Occipital lobe (tissue), 2 donors: ENCODE measurements around the gene BRD3. TPM values are rescaled to one million over a fixed set of nuclear protein-coding genes. Genes with fewer than 3 reads are reported as not detected.
A peak's percentile ranks its signal among the peaks of the same experiment; 100 is the strongest.

ENCODE experiments used
- DNase-seq: peaks from one replicate; lab custom pipeline; 2025; lab: John Stamatoyannopoulos, UW
- total RNA-seq: library from RNA; depleted of rRNA; stranded (reverse); fragments of >200 nt; gene quantifications from one replicate; pipeline ENCODE4 v1.2.3, GENCODE V29; 2014

Gene BRD3
- total RNA-seq, 1 donor from 2014 or later: 27.6 TPM

DNA sequence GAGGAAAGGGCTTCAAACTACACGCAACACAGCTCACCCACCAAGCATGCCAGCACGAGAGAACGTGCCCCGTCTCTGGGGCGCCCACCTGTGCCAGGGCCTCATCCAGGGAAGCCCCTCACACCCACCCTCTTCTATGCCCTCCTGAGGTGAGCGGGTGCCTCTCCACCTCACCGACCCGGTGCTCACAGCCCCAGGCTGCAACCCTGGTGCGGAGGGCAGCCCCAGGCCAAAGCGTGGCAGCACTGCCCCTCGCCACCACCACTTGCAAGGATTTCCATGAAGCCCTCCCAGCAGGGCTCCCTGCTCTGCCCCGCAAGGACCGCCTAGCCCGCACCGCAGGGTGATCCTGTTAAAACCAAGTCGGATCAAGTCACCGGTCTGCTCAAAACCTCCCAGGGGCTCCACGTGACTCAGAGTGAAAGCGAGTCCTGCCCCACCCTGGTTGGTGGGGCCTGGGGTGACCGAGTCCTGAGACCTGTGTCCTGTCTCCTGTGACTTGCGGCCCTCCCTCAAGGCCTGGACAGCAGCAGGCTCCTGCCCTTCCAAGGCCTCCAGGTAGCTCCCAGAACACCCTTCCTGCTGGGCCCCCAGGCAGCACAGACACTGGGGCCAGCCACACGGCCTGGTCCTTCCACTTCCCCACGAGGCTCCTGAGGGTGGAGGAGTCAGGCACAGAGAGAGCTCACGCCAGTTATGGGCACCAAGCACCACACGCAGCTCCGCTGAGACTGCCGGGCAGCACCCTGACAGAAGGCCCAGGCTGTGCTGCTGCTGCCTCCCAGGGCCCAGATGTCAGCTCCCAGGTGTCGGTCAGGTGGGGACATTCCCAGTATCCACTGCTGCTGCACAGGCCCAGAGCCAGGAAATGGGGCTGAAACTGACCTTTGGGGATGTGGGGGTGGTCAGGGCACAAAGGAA is 12.7 kb downstream of the BRD3 start:
- DNase-seq: no peak

DNA sequence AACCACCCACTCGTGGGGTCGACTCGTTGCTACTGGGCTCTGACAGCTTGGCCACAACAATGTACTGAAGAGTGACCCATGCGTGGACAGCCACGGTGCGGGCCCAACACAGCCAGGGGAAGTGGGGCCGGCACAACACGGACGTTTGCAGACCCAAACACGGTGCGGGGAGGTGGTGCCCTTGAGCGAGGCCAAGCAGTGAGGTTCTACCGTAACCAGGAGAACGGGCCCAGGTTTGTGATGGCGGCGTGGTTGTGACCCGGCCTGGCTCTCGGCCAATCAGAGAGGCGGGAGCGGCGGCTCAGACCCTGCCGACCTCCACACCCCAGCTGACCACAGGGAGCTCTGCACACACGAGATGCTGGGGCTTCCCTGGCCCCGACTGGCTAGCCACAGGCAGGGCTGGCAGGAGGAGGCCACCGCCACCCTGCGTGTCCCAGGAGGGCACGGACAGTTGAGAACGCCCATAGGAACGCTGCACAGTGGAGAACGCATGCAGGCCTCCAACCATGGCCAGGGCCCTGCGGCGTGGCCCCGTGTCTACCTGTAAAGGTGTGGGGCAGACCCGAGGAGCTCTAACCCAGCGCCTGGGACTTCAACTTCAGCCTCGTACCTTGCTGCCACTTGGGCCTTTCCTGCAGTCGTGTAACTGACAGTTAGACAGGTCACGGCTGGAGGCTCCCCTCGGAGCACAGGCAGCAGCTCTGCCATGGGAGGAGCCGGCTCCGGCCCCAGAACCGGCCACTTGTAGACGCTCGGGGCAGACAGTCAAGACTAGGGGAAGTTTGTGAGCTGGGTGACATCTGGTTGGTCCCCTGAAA is 13.7 kb downstream of the BRD3 start:
- no peak for DNase-seq

DNA sequence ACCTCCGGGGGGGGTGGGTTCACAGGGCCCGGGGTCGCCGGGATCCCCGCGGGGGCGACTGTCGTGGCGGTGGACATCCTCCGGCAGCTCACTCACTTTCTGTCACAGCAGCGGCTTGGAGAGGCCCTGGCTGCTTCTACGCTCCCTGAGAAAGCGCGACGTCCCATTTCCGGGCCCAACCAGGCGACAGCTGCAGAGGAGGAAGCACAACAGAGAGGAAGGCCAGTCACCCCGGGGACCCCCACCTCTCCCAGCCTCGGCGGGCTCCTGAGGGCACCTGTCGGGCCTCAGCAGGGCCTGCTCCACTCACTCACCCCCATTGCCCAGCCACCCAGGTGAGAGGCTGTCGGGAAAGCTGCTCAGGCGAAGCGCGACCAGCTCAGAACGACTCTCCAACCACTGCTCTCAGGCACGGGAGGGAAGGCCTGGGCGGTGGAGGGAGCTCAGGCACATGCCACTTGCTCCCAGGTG is 14.4 kb downstream of the BRD3 start:
- DNase-seq: no peak

DNA sequence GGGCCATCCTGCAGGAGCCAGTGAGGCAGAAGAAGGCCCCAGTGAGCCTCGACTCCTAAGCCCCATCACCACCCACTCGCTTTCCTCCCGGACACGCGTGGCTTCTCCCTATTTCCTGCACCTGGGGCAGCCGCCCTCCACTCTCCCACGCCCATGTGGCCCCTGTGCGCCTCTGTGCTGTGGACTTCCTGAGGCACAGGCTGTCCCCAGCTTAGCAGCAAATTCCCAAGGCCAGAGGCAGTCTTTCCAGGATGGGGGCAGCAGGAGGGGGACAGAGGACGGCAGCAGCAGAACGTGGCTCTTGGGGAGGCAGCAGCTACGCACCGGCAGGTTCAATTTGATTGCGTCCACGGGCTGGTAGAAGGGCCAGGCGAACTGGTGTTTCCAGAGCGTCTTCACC is 14.9 kb downstream of the BRD3 start:
- DNase-seq: no peak

DNA sequence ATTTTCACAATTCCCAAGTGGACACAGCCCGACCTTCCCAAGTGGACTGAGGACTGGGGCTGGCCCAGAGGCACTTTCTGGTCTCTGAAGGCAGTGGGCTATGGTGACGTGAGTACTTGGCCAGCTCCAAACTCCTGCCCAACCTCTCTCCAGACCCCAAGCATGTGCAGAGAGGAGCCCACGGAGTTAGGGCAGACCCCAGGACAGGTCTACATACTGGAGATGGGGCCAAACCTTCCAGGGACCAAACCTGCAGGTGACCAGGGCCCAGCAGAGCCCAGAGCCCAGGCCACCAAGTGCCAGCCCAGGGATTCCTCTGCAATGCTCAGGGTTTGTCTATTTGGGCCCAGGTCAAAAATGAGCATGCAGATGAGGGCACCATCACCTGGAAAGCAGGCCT is 15.3 kb downstream of the BRD3 start:
- DNase-seq: no peak

DNA sequence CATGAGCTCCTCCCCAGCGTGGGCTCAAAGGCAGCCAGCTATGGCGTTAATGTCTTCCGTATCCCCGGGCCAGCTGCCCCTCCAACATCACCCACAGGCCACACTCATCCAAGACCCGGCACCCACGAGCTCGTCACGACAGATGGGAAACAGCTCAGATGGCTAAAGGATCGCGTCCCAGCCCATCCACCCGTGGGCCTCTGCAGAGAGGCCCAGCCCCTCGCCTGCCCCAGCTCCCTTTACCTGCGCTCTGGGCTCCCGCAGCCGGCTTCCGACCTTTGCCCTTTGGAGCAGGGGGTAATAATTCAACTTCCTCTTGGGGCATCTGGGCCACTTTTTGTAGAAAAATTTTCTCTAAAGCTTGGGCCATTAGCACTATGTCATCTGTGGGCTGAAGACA is 16.5 kb downstream of the BRD3 start:
- DNase-seq: no peak

DNA sequence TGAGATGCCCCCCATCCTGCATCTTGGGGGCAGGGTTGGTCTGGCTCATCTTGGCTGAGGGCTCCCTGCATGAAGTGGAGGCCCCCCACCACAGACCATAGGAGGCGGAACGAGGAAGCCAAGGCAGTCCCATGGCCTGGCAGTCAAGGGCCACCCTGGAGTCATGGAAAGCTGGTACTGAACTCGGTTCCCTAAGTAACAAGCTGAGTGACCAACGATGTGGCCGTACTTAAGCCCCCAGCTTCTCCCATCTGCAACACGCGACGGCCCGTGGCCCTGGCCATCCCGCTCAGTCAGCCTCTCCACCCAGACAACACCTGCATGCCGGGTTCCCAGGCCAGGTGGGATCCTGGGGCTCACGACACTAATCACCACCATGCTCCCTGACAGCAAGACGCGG is 17.1 kb downstream of the BRD3 start:
- no peak for DNase-seq

DNA sequence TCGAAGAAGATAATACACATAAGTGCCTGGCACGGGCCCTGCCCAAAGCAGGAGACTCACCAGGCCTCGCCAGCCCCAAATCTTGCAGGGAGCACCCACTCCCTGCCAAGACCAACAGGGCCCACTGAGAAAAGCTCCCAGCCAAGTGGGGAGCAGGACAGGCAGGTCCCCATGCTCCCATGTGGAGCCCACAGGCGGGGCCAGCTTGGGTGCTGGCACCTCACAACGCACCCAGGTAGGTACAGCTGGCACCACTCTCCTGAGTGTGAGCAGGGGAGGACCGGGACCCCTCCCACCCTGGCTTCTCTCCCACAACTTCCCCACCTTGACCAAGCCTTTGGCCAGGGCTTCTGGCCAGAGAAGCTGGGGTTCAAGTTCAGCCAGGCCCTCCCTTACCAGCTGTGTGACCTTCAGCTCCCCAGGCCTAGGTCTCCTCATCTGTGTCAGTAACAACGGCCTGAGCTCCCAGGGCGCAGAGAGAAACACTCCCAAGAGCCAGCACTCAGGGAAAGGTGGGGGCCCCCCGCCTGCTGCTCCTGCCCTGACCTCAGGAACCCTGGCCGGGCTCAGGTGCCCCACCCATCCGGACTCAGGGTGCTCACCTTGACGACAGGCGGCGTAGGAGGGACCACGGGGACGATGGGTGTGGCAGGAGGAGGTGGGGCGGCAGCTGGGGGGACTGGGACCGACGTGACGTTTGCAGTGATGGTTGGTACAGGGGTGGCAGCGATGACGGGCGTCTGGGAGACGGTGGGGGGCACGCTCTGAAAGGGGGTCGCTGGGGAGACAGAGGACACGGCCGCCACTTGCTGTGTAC is 17.8 kb downstream of the BRD3 start:
- DNase-seq: no peak

DNA sequence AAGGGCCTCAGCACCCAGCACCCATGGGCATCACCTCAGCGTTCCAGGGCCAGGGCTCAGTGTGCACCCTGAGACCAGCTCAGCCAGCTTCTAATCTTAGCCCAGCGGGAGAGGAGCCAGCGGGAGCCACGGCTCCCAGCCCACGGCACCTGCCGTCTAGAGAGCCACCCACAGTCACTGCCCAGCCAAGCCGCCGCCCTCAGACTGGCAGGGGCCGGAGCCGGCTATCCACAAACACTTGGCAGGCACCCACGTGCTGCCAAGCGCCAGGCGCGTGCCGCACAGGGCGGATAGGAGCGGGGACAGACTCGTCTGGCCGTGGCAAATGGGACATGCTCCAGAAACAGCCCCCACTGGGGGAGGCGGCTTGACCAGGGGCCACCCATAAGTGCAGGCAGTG is 18.6 kb downstream of the BRD3 start:
- DNase-seq: peak; percentile 57

DNA sequence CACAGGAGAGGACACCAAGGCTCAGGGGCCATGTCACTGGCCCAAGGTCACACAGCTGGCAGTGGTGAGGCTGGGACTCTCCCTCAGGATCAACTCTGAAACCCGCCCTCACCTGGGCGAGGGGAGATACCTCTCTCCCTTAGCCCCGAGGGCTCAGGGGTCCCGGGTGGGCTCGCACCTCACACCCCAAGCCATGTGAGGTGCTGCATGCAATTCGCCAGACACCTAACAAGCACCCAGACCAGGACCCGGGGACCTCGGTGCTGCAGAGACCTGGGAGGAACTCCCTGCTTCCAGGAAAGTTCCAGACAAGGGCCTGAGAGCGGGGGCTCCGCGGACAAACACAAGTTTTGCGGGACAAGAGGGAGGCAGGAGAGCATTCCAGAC is 19.3 kb downstream of the BRD3 start:
- no peak for DNase-seq

DNA sequence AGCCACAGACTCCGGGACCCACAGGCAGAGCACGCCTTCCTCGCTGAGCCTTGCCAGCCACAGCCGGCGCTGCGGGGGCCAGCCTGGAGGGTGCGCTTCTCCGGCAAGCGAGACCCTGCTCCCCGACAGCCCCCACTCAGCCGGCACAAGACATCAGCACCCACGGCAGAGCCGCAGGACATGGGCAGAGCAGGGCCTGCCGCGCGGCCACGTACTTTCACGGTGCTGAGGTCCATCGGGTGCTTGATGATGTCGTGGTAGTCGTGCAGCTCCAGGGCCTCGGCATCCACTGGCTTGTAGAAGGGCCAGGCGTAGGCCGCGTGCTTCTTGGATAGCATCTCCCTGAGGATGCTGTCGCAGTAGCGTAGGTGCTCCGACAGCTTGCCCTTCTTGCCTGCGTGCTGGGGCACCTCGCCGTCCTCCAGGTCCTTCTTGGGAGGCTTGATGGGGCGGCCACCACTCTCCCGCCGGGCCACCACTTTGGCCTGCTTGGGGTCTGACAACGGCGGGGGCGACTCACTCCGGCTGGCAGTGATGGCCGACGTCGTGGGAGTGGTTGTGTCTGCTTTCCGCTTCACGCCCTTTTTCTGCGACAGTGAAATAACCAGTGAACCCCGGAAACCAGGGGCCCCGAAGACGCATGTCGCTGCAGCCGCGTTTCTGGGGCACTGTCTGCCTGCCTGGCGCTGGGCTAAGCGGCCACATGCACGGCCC is 19.8 kb downstream of the BRD3 start:
- DNase-seq: no peak

DNA sequence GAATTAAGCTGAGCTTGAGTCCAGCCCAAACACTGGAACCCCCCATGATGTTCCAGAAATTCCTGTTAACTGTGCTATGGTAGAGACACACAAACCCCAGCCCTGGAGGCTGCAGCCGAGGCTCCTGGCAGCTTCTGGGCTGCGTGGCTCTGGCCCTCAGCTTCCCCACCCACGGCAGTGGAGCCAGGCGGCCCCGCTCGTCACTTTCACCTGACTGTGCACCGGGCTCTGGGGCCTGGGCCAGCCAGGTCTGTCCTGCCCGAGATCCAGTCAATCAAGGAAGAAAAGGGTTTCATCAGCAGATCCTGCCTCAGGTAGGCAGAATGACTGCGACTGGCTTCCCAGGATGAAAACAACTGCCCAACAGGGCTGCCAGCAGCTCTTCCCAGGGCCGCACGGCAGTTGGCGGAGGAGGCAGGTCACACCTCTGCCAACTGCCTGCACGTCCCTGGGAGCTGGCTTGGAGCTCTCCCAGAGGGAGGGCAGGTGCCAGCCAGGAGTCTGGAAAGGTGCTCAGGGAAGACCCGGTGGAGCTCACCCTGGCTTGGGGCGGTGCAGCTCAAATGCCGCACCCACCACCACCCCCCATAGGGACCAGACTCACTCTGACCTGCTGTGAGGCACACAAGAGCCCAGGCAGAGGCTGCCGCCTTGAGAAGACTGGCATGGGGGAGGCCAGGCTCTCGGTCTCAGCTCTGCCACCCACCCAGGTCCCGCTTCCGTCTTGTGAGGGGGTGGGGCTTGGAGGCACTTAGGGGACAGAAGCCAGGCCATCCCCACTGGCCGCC is 20.7 kb downstream of the BRD3 start:
- DNase-seq: no peak

DNA sequence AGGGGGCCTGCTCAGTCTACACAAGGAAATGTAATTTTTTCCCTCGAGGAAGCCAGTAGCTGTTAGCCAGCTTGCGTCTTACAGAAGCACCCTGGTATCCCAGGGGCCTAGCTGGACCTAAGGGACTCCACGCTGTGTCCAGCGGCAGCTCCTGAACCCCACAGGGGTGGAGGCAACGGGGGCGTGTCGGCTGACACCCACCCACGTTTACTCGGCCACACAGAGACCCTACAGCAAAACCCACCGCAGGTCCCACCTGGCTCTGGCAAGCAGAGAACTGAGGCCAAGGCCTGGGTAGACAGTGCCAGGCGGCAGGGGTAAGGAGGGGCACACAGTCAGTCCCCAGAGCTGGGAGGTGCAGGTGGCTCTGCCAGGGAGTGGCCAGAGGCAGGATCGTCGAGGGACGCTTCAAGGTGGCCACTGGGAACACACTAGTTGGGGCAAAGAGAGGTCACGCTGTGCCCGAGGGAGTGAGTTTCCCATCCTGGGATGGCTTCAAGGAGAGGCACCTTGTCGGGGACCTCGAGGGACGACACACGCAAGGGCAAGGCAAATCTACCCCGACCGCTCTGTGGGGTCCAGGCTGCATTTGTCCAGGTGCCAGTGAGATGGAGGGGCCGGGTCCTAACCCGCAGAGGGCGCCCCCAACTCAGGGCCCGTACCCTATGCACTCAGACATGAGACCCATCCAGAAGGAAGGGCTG is 21.8 kb downstream of the BRD3 start:
- DNase-seq: no peak

DNA sequence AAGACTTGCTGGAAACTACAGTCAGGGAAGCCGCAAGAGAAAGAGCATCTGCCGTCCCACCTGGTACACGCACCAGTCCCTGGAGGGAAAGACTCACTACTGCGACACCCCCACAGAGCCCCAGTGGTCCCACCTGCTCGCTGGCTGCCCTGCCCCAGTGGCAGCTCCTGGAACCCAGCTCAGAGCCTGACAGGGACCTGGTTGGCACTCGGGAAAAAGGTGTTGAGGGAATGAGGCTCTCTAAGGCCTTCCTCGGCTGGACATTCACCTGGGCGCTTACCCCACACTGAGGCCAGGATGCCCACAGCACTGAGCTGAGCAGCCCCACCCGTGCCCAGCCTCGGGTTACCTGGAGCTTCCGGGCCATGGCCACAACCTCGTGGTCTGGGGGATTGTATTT is 22.9 kb downstream of the BRD3 start:
- DNase-seq: no peak

DNA sequence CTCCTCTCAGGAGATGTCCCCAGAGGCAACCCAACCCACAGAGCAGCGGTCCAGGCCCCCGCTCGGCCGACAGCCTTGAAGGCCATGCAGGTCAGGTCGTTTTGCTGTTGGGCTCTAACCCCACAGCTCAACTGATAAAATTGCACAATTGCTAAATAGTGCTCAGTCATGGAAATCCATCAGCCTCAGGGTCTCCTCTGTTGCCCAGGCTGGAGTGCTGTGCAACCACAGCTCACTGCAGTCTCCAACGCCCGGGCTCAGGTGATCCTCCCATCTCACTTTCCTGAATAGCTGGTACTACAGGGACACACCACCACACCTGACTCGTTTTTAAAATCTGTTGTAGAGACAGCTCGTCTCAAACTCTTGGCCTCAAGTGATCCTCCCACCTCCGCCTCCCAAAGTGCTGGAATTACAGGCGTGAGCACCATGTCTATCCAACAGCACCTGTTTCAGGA is 24.3 kb downstream of the BRD3 start:
- DNase-seq: no peak

DNA sequence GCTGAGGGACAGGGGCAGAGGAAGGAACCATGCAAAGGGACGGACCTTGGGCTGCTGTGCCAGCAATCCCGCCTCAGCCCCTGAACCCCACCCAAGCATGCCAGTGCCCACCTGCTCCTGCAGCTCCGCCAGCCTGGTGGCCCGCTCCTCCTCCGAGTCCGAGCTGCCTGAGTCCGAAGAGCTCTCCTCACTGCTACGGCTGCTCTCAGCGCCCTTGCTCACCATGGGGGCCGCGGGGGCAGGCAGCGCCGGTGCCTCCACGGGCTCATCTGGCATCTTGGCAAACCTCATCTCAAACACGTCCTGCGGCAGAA is 26.2 kb downstream of the BRD3 start:
- DNase-seq: no peak

DNA sequence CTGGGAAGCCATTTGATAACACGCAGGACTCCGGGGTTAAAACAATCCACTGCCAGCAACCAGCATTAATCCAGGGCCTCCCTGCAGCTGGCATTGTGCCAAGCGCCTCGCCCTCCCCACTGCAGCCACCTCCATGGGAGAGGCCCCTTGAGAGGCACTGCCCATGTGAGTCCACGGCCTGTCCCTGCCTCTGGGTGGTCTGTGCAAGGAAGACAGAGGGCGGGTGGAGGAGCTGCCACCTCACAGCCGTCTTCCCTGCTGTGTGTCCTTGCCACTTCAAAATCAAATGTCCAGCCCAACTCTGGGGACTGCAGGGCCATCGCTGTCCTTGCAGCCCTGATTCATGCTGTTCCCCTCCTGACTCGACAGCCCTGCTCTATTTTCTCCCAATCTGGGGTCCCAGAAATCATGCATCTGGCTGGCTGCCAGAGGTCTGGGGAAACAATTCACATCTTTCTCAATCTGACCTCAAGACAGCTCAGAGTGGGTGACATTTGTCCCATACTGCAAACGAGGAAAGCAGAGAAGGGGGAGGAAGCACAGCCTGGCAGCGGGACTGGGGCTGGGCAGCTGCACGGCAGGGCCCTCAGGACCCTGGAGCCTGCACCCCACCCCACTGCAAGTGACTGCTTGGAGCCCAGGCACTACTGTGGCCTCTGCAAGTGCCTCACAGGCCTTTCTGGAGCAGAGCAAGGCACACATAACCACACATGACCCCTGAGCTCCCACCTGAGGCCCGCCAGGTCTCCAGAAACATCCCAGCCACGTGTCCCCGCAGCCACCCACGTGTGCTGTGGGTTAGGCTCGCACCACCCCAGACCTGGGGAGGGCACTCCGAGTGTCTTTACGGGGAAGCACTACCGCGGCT is 26.8 kb downstream of the BRD3 start:
- DNase-seq: no peak

DNA sequence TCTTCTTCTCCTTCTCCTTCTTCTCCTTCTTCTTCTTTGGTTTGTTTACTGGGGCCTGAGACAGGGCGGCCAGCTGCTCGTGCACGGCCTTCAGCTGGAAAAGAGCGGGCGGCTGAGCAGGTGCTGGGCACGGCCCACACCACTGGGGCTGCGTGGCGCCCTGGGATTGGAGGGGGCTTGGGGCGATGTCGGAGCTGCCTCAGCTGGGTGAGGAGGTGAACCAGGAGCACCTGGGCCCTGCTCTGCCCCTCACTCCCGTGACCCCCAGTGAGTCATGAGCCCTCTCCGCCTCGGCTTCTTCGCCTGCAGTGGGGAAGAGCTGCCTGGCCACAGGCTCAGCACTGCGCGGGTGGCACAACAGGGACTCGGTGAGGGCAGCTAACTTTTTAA is 27.7 kb downstream of the BRD3 start:
- DNase-seq: no peak
